HEK293 (cell line): ENCODE data around the gene CCR5AS.

Experiments
- FEZF1 ChIP-seq: fragments of 450-650 bp; formaldehyde crosslinking; IDR thresholded peaks from 2 replicates; pipeline ENCODE4 v1.5.1; 2016; ENCODE audit warnings: missing biosample characterization, missing genetic modification characterization
- GLIS2 ChIP-seq: fragments of 450-650 bp; formaldehyde crosslinking; IDR thresholded peaks from 2 replicates; pipeline ENCODE4 v1.5.1; 2016; ENCODE audit warnings: missing biosample characterization, missing genetic modification characterization
- KLF16 ChIP-seq: fragments of 450-650 bp; formaldehyde crosslinking; IDR thresholded peaks from 2 replicates; pipeline ENCODE4 v1.5.1; 2017; ENCODE audit warnings: missing biosample characterization, missing genetic modification characterization
- SCRT2 ChIP-seq: fragments of 450-650 bp; formaldehyde crosslinking; IDR thresholded peaks from 2 replicates; pipeline ENCODE4 v1.5.1; 2016; ENCODE audit warnings: missing biosample characterization, missing genetic modification characterization
- ZBTB17 ChIP-seq: fragments of 450-650 bp; formaldehyde crosslinking; IDR thresholded peaks from 2 replicates; pipeline ENCODE4 v1.5.1; 2016; ENCODE audit warnings: missing biosample characterization, missing genetic modification characterization
- ZEB2 ChIP-seq: fragments of 450-650 bp; formaldehyde crosslinking; IDR thresholded peaks from 2 replicates; pipeline ENCODE4 v1.5.1; 2016; ENCODE audit warnings: missing biosample characterization, missing genetic modification characterization
- ZNF24 ChIP-seq: fragments of 450-650 bp; formaldehyde crosslinking; IDR thresholded peaks from 2 replicates; pipeline ENCODE4 v1.5.1; 2016; ENCODE audit warnings: missing biosample characterization, missing genetic modification characterization
- ZNF366 ChIP-seq: fragments of 450-650 bp; formaldehyde crosslinking; conservative IDR thresholded peaks from 2 replicates; pipeline ENCODE4 v1.5.1; 2016; ENCODE audit warnings: missing biosample characterization, missing genetic modification characterization
- ZNF626 ChIP-seq: fragments of 450-650 bp; sonication (Bioruptor Pico); formaldehyde crosslinking; IDR thresholded peaks from 2 replicates; pipeline ENCODE4 v1.5.1; 2018; ENCODE audit warnings: missing biosample characterization, missing genetic modification characterization, inconsistent platforms
- ZNF785 ChIP-seq: fragments of 450-650 bp; formaldehyde crosslinking; IDR thresholded peaks from 2 replicates; pipeline ENCODE4 v1.5.1; 2016; ENCODE audit warnings: missing biosample characterization, missing genetic modification characterization
- TF ChIP-seq, protein P1 (sequence below): IDR thresholded peaks from 2 replicates; pipeline ENCODE4 v1.6.1; 2011; ENCODE audit warnings: mild to moderate bottlenecking, low read depth, low read length, borderline replicate concordance
- TF ChIP-seq, protein P2 (sequence below): fragments of 450-650 bp; formaldehyde crosslinking; IDR thresholded peaks from 2 replicates; pipeline ENCODE4 v1.5.1; 2016; ENCODE audit warnings: missing biosample characterization, missing genetic modification characterization
- TF ChIP-seq, protein P3 (sequence below): fragments of 450-650 bp; formaldehyde crosslinking; IDR thresholded peaks from 2 replicates; pipeline ENCODE4 v1.5.1; 2016; ENCODE audit warnings: missing biosample characterization, missing genetic modification characterization, borderline replicate concordance
- TF ChIP-seq, protein P4 (sequence below): fragments of 450-650 bp; formaldehyde crosslinking; IDR thresholded peaks from 2 replicates; pipeline ENCODE4 v1.5.1; 2016; ENCODE audit warnings: missing biosample characterization, missing genetic modification characterization

DNA sequence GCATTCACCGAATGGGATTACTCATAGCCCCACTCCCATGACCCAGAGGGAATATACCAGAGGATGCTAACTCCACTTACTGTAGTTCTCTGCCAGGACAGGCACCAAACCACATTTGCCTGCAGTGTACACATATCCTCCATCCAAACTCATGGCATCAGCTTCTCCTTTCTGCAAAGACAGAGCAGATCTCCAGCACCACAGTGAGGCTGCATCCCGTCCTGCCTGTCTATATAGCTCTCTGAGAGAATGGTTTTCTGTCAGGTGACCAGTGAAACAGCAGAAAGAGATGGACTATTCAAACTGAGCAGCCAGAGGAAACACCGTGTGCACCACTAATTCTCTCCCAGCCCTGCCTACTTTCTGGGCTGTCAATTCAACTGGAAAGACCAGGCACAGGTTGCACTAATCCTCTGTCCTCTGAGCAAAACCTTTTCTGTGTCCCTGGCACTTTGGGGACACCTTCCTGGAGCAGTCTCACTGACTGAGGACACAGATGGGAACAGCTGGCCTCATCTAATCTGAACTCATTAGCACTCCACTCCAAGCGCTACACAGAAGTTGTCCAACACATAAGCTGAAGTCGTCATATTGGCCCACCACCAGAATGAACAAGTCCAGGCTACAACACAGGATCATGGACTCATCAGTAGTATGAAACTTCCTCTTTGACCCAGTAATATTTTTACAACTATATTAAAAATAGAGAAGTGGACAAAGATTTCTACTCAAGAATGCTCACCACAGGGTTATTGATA, 40.5 kb upstream of the CCR5AS start:
- TF ChIP-seq, protein P1, sequence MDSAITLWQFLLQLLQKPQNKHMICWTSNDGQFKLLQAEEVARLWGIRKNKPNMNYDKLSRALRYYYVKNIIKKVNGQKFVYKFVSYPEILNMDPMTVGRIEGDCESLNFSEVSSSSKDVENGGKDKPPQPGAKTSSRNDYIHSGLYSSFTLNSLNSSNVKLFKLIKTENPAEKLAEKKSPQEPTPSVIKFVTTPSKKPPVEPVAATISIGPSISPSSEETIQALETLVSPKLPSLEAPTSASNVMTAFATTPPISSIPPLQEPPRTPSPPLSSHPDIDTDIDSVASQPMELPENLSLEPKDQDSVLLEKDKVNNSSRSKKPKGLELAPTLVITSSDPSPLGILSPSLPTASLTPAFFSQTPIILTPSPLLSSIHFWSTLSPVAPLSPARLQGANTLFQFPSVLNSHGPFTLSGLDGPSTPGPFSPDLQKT = no peak
- TF ChIP-seq ZNF626 (tag by site-specific recombination) = no peak
- no peak for TF ChIP-seq SCRT2
- TF ChIP-seq, protein P2, sequence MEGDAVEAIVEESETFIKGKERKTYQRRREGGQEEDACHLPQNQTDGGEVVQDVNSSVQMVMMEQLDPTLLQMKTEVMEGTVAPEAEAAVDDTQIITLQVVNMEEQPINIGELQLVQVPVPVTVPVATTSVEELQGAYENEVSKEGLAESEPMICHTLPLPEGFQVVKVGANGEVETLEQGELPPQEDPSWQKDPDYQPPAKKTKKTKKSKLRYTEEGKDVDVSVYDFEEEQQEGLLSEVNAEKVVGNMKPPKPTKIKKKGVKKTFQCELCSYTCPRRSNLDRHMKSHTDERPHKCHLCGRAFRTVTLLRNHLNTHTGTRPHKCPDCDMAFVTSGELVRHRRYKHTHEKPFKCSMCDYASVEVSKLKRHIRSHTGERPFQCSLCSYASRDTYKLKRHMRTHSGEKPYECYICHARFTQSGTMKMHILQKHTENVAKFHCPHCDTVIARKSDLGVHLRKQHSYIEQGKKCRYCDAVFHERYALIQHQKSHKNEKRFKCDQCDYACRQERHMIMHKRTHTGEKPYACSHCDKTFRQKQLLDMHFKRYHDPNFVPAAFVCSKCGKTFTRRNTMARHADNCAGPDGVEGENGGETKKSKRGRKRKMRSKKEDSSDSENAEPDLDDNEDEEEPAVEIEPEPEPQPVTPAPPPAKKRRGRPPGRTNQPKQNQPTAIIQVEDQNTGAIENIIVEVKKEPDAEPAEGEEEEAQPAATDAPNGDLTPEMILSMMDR = no peak
- no peak for TF ChIP-seq FEZF1 (tag by site-specific recombination)
- TF ChIP-seq ZBTB17 (tag by site-specific recombination) = no peak
- no peak for TF ChIP-seq ZNF785 (tag by site-specific recombination)
- no peak for TF ChIP-seq ZEB2
- TF ChIP-seq KLF16 (tag by site-specific recombination) = no peak
- no peak for TF ChIP-seq GLIS2
- TF ChIP-seq, protein P3, sequence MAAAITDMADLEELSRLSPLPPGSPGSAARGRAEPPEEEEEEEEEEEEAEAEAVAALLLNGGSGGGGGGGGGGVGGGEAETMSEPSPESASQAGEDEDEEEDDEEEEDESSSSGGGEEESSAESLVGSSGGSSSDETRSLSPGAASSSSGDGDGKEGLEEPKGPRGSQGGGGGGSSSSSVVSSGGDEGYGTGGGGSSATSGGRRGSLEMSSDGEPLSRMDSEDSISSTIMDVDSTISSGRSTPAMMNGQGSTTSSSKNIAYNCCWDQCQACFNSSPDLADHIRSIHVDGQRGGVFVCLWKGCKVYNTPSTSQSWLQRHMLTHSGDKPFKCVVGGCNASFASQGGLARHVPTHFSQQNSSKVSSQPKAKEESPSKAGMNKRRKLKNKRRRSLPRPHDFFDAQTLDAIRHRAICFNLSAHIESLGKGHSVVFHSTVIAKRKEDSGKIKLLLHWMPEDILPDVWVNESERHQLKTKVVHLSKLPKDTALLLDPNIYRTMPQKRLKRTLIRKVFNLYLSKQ (tag by site-specific recombination) = no peak
- TF ChIP-seq, protein P4, sequence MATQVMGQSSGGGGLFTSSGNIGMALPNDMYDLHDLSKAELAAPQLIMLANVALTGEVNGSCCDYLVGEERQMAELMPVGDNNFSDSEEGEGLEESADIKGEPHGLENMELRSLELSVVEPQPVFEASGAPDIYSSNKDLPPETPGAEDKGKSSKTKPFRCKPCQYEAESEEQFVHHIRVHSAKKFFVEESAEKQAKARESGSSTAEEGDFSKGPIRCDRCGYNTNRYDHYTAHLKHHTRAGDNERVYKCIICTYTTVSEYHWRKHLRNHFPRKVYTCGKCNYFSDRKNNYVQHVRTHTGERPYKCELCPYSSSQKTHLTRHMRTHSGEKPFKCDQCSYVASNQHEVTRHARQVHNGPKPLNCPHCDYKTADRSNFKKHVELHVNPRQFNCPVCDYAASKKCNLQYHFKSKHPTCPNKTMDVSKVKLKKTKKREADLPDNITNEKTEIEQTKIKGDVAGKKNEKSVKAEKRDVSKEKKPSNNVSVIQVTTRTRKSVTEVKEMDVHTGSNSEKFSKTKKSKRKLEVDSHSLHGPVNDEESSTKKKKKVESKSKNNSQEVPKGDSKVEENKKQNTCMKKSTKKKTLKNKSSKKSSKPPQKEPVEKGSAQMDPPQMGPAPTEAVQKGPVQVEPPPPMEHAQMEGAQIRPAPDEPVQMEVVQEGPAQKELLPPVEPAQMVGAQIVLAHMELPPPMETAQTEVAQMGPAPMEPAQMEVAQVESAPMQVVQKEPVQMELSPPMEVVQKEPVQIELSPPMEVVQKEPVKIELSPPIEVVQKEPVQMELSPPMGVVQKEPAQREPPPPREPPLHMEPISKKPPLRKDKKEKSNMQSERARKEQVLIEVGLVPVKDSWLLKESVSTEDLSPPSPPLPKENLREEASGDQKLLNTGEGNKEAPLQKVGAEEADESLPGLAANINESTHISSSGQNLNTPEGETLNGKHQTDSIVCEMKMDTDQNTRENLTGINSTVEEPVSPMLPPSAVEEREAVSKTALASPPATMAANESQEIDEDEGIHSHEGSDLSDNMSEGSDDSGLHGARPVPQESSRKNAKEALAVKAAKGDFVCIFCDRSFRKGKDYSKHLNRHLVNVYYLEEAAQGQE (tag by site-specific recombination) = no peak
- TF ChIP-seq ZNF24 (tag by site-specific recombination) = no peak
- no peak for TF ChIP-seq ZNF366 (tag by site-specific recombination)
